Measurements from ENCODE around the gene URB2.

URB2 gene

GRCh38 chr1:229613938-229614337 is 12.1 kb upstream of the URB2 start:
- in situ Hi-C loops (cut with HindIII; ENCODE audit: low sequenced_read_pairs), result no loop called here

- in situ Hi-C loops (cut with HindIII; ENCODE audit: low sequenced_read_pairs), result no loop called here
These were observed 11.3 kb upstream of the URB2 start for GRCh38 chr1:229614701-229615100.

GRCh38 chr1:229617351-229618100 is 8.5 kb upstream of the URB2 start:
- in situ Hi-C loops (cut with HindIII; ENCODE audit: low sequenced_read_pairs), result no loop called here

- in situ Hi-C loops (cut with HindIII; ENCODE audit: low sequenced_read_pairs), result no loop called here
These were observed 7.0 kb upstream of the URB2 start for GRCh38 chr1:229619002-229619401.

- in situ Hi-C loops (cut with HindIII; ENCODE audit: low sequenced_read_pairs), result loop anchor here (5.0 kb wide), 1 partner anchor 57 kb away; no protein-coding TSS in a partner anchor
These were observed 6.4 kb upstream of the URB2 start for GRCh38 chr1:229619614-229620013.

- in situ Hi-C loops (cut with HindIII; ENCODE audit: low sequenced_read_pairs), result loop anchor here (5.0 kb wide), 1 partner anchor 59 kb away; no protein-coding TSS in a partner anchor
These were observed 5.2 kb upstream of the URB2 start for GRCh38 chr1:229620876-229621275.

- in situ Hi-C loops (cut with HindIII; ENCODE audit: low sequenced_read_pairs), result loop anchor here (5.0 kb wide), 1 partner anchor 59 kb away; no protein-coding TSS in a partner anchor
These were observed 4.4 kb upstream of the URB2 start for GRCh38 chr1:229621663-229622062.

- in situ Hi-C loops (cut with HindIII; ENCODE audit: low sequenced_read_pairs), result loop anchor here (5.0 kb wide), 1 partner anchor 60 kb away; no protein-coding TSS in a partner anchor
These were observed 3.4 kb upstream of the URB2 start for GRCh38 chr1:229622641-229623120.

- in situ Hi-C loops (cut with HindIII; ENCODE audit: low sequenced_read_pairs), result loop anchor here (5.0 kb wide), 1 partner anchor 61 kb away; no protein-coding TSS in a partner anchor
These were observed 2.8 kb upstream of the URB2 start for GRCh38 chr1:229623225-229623624.

GRCh38 chr1:229623838-229624237 is 2.2 kb upstream of the URB2 start:
- in situ Hi-C loops (cut with HindIII; ENCODE audit: low sequenced_read_pairs), result loop anchor here (5.0 kb wide), 1 partner anchor 62 kb away; no protein-coding TSS in a partner anchor

- in situ Hi-C loops (cut with HindIII; ENCODE audit: low sequenced_read_pairs), result loop anchor here (5.0 kb wide), 1 partner anchor 62 kb away; no protein-coding TSS in a partner anchor
These were observed 1.5 kb upstream of the URB2 start for GRCh38 chr1:229624521-229625070.

GRCh38 chr1:229625071-229625914 is 754 bp upstream of the URB2 start:
- in situ Hi-C loops (cut with HindIII; ENCODE audit: low sequenced_read_pairs), result no loop called here

GRCh38 chr1:229627003-229627402 is 956 bp downstream of the URB2 start:
- in situ Hi-C loops (cut with HindIII; ENCODE audit: low sequenced_read_pairs), result no loop called here

GRCh38 chr1:229629261-229629660 is 3.2 kb downstream of the URB2 start:
- in situ Hi-C loops (cut with HindIII; ENCODE audit: low sequenced_read_pairs), result no loop called here

GRCh38 chr1:229631148-229631547 is 5.1 kb downstream of the URB2 start:
- in situ Hi-C loops (cut with HindIII; ENCODE audit: low sequenced_read_pairs), result no loop called here

GRCh38 chr1:229631966-229632365 is 5.9 kb downstream of the URB2 start:
- in situ Hi-C loops (cut with HindIII; ENCODE audit: low sequenced_read_pairs), result no loop called here

GRCh38 chr1:229636042-229636441 is 10.0 kb downstream of the URB2 start:
- in situ Hi-C loops (cut with HindIII; ENCODE audit: low sequenced_read_pairs), result no loop called here

GRCh38 chr1:229637746-229638145 is 11.7 kb downstream of the URB2 start:
- in situ Hi-C loops (cut with HindIII; ENCODE audit: low sequenced_read_pairs), result no loop called here

GRCh38 chr1:229640455-229640854 is 14.4 kb downstream of the URB2 start:
- in situ Hi-C loops (cut with HindIII; ENCODE audit: low sequenced_read_pairs), result no loop called here

- in situ Hi-C loops (cut with HindIII; ENCODE audit: low sequenced_read_pairs), result no loop called here
These were observed 15.3 kb downstream of the URB2 start for GRCh38 chr1:229641306-229641705.

- in situ Hi-C loops (cut with HindIII; ENCODE audit: low sequenced_read_pairs), result no loop called here
These were observed 16.3 kb downstream of the URB2 start for GRCh38 chr1:229642376-229642775.

Data from endothelial cell of hepatic sinusoid (primary cell).